ENCODE results near the gene GNE. TPM values are rescaled to one million over a fixed set of nuclear protein-coding genes. Genes with fewer than 3 reads are reported as not detected.
"Not testable (repeated sequence)": the region's sequence is repeated elsewhere in the genome, so short reads cannot be mapped to it uniquely, and the experiment has no call there.

GNE gene
- polyA plus RNA-seq, 1 donor (not counting 4 experiments of a cell fraction or from before 2014, with no cell fraction given): 10.1 TPM

DNA sequence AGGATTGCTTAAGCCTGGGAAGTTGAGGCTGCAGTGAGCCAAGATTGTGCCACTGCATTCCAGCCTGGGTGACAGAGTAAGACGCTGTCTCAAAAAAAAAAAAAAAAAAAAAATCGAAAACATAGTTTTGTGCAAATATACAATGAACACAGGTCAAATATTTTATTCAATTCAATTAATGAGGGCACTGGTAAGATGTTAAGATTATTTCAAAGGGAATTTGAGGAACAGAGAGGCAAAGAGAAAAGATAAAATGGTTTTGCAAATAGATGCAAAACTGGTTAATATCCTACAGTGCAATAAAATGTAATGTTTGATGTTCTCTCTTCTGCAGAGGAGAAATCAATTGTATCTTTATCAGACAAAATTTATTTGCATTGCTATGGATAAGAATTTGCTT, 39.5 kb upstream of the GNE start:
- no peak overlapping the region for H3K27ac ChIP-seq (ENCODE audit: control insufficient read depth, insufficient read depth, low read length)

GRCh38 chr9:36294996-36295395, 36.7 kb upstream of the GNE start:
- H3K9ac ChIP-seq (ENCODE audit: control insufficient read depth, extremely low read depth, insufficient read depth, low read length); H3K4me2 ChIP-seq (ENCODE audit: control insufficient read depth, extremely low read depth, insufficient read depth, low read depth, low read length); H3K36me3 ChIP-seq (ENCODE audit: control insufficient read depth in 2 of 2, extremely low read depth in 1 of 2, insufficient read depth in 2 of 2, low read length in 2 of 2); H3K27ac ChIP-seq (ENCODE audit: control insufficient read depth, insufficient read depth, low read length); H3K9me1 ChIP-seq (ENCODE audit: control insufficient read depth, extremely low read depth, insufficient read depth, low read length); H3K27me3 ChIP-seq (ENCODE audit: control insufficient read depth, extremely low read depth, insufficient read depth, low read length); H3K4me3 ChIP-seq (ENCODE audit: control insufficient read depth in 2 of 3, extremely low read depth in 1 of 3, insufficient read depth in 2 of 3, low read depth in 1 of 3, low read length in 3 of 3); dilution Hi-C loops (cut with MboI; ENCODE audit: extremely low pct_ligation_motif_present, low sequenced_read_pairs); H2AFZ ChIP-seq (ENCODE audit: control insufficient read depth, low read length); H3K9me3 ChIP-seq (ENCODE audit: control insufficient read depth, low read depth, low read length); DNase-seq (ENCODE audit: low read depth, low spot score); H4K20me1 ChIP-seq (ENCODE audit: control insufficient read depth, extremely low read depth, insufficient read depth, low read length); FAIRE-seq; H3K79me2 ChIP-seq (ENCODE audit: control insufficient read depth, insufficient read depth, low read length): not testable (repeated sequence)
- H3K4me1 ChIP-seq (ENCODE audit: control insufficient read depth, extremely low read depth, insufficient read depth, low read length): peaks cover 11% of the 10 kb centered on the region

More for the DNA sequence above, 39.5 kb upstream of the GNE start:
- Histone ChIP-seq H3K4me3 (ENCODE audit: control insufficient read depth in 2 of 3, extremely low read depth in 1 of 3, insufficient read depth in 2 of 3, low read depth in 1 of 3, low read length in 3 of 3) (no peak overlapping the region), H3K9ac (ENCODE audit: control insufficient read depth, extremely low read depth, insufficient read depth, low read length) (no peak overlapping the region), H4K20me1 (ENCODE audit: control insufficient read depth, extremely low read depth, insufficient read depth, low read length) (no peaks in the 10 kb centered on the region), H3K36me3 (ENCODE audit: control insufficient read depth in 2 of 2, extremely low read depth in 1 of 2, insufficient read depth in 2 of 2, low read length in 2 of 2) (no peaks in the 10 kb centered on the region), H3K9me3 (ENCODE audit: control insufficient read depth, low read depth, low read length) (no peaks in the 10 kb centered on the region), H3K9me1 (ENCODE audit: control insufficient read depth, extremely low read depth, insufficient read depth, low read length) (no peaks in the 10 kb centered on the region), H2AFZ (ENCODE audit: control insufficient read depth, low read length) (no peak overlapping the region), H3K4me1 (ENCODE audit: control insufficient read depth, extremely low read depth, insufficient read depth, low read length) (peaks cover 11% of the 10 kb centered on the region), H3K79me2 (ENCODE audit: control insufficient read depth, insufficient read depth, low read length) (no peaks in the 10 kb centered on the region), H3K27me3 (ENCODE audit: control insufficient read depth, extremely low read depth, insufficient read depth, low read length) (no peaks in the 10 kb centered on the region), H3K4me2 (ENCODE audit: control insufficient read depth, extremely low read depth, insufficient read depth, low read depth, low read length) (no peak overlapping the region)
- dilution Hi-C loops (cut with MboI; ENCODE audit: extremely low pct_ligation_motif_present, low sequenced_read_pairs): no loop called here
- TF ChIP-seq EZH2 (IDR thresholded peaks at IDR 0.05; ENCODE audit: low read length): no peak
- no peak for TF ChIP-seq CTCF (optimal IDR thresholded peaks at IDR 0.05 in 1 of 3, IDR thresholded peaks at IDR 0.05 in 1 of 3, conservative IDR thresholded peaks at IDR 0.05 in 1 of 3; ENCODE audit: extremely low read depth in 1 of 3, insufficient read depth in 2 of 3, low read length in 3 of 3)
- no peak for DNase-seq (ENCODE audit: low read depth, low spot score)
- no peak for FAIRE-seq

- dilution Hi-C loops (cut with MboI; ENCODE audit: extremely low pct_ligation_motif_present, low sequenced_read_pairs): no loop called here
- no peak overlapping the region for H3K9ac ChIP-seq (ENCODE audit: control insufficient read depth, extremely low read depth, insufficient read depth, low read length)
Observed at GRCh38 chr9:36293918-36294317, 35.7 kb upstream of the GNE start.

More at GRCh38 chr9:36293918-36294317, 35.7 kb upstream of the GNE start:
- Histone ChIP-seq H3K79me2 (ENCODE audit: control insufficient read depth, insufficient read depth, low read length) (no peaks in the 10 kb centered on the region), H3K27me3 (ENCODE audit: control insufficient read depth, extremely low read depth, insufficient read depth, low read length) (no peaks in the 10 kb centered on the region), H3K9me1 (ENCODE audit: control insufficient read depth, extremely low read depth, insufficient read depth, low read length) (no peaks in the 10 kb centered on the region), H3K4me1 (ENCODE audit: control insufficient read depth, extremely low read depth, insufficient read depth, low read length) (peaks cover 8% of the 10 kb centered on the region), H4K20me1 (ENCODE audit: control insufficient read depth, extremely low read depth, insufficient read depth, low read length) (no peaks in the 10 kb centered on the region), H2AFZ (ENCODE audit: control insufficient read depth, low read length) (no peak overlapping the region), H3K36me3 (ENCODE audit: control insufficient read depth in 2 of 2, extremely low read depth in 1 of 2, insufficient read depth in 2 of 2, low read length in 2 of 2) (no peaks in the 10 kb centered on the region), H3K4me3 (ENCODE audit: control insufficient read depth in 2 of 3, extremely low read depth in 1 of 3, insufficient read depth in 2 of 3, low read depth in 1 of 3, low read length in 3 of 3) (no peak overlapping the region), H3K4me2 (ENCODE audit: control insufficient read depth, extremely low read depth, insufficient read depth, low read depth, low read length) (no peak overlapping the region), H3K9me3 (ENCODE audit: control insufficient read depth, low read depth, low read length) (no peaks in the 10 kb centered on the region), H3K27ac (ENCODE audit: control insufficient read depth, insufficient read depth, low read length) (no peak overlapping the region)
- DNase-seq (ENCODE audit: low read depth, low spot score) (no peak), FAIRE-seq (no peak)
- TF ChIP-seq CTCF (optimal IDR thresholded peaks at IDR 0.05 in 1 of 3, IDR thresholded peaks at IDR 0.05 in 1 of 3, conservative IDR thresholded peaks at IDR 0.05 in 1 of 3; ENCODE audit: extremely low read depth in 1 of 3, insufficient read depth in 2 of 3, low read length in 3 of 3): no peak
- no peak for TF ChIP-seq EZH2 (IDR thresholded peaks at IDR 0.05; ENCODE audit: low read length)
